ENCODE measurements around the gene STRN4.
"Not testable (repeated sequence)": the region's sequence is repeated elsewhere in the genome, so short reads cannot be mapped to it uniquely, and the experiment has no call there.

STRN4 gene

GRCh38 chr19:46717034-46717715, 29.1 kb downstream of the STRN4 start, which contains the start of gene PRKD2:
Gene PRKD2 (minus strand): TSS chr19:46717114. CDS start chr19:46716370, 744 bp downstream.
- no peak for TF ChIP-seq CTCF (conservative IDR thresholded peaks at IDR 0.05; ENCODE audit: low read length)
- peak within 1 kb of the TSS; percentile 81 for H3K4me3 ChIP-seq (ENCODE audit: low read length)
- DNase-seq (ENCODE audit: low read depth) = peak; percentile 77

GRCh38 chr19:46716672-46717033, 29.6 kb downstream of the STRN4 start:
- peak overlapping the region; percentile 78 for H3K4me3 ChIP-seq (ENCODE audit: low read length)
- no peak for DNase-seq (ENCODE audit: low read depth)
- TF ChIP-seq CTCF (conservative IDR thresholded peaks at IDR 0.05; ENCODE audit: low read length) = no peak

GRCh38 chr19:46715975-46716671, 30.1 kb downstream of the STRN4 start:
- TF ChIP-seq CTCF (conservative IDR thresholded peaks at IDR 0.05; ENCODE audit: low read length) = no peak
- peak overlapping the region; percentile 78 for H3K4me3 ChIP-seq (ENCODE audit: low read length)
- no peak for DNase-seq (ENCODE audit: low read depth)

GRCh38 chr19:46715620-46715974, 30.7 kb downstream of the STRN4 start:
- H3K4me3 ChIP-seq (ENCODE audit: low read length) = peak overlapping the region; percentile 78
- no peak for TF ChIP-seq CTCF (conservative IDR thresholded peaks at IDR 0.05; ENCODE audit: low read length)
- DNase-seq (ENCODE audit: low read depth) = no peak

GRCh38 chr19:46714444-46715106, 31.7 kb downstream of the STRN4 start:
- peak overlapping the region; percentile 78 for H3K4me3 ChIP-seq (ENCODE audit: low read length)
- DNase-seq (ENCODE audit: low read depth) = no peak
- no peak for TF ChIP-seq CTCF (conservative IDR thresholded peaks at IDR 0.05; ENCODE audit: low read length)

GRCh38 chr19:46713781-46714443, 32.3 kb downstream of the STRN4 start:
- no peak for TF ChIP-seq CTCF (conservative IDR thresholded peaks at IDR 0.05; ENCODE audit: low read length)
- DNase-seq (ENCODE audit: low read depth) = peak; percentile 78
- peak overlapping the region; percentile 78 for H3K4me3 ChIP-seq (ENCODE audit: low read length)

- H3K4me3 ChIP-seq (ENCODE audit: low read length) = not testable (repeated sequence)
Observed at GRCh38 chr19:46712768-46713338, 33.4 kb downstream of the STRN4 start.

More at GRCh38 chr19:46712768-46713338, 33.4 kb downstream of the STRN4 start:
- not testable (repeated sequence) for DNase-seq (ENCODE audit: low read depth)
